Neural progenitor cell (in vitro differentiated cells): ENCODE data around the gene OR2W1.

ENCODE experiments used
- EZH2phosphoT487 ChIP-seq: fragments of 200-600 bp; sonication (generic); IDR thresholded peaks from 2 replicates; pipeline ENCODE4 v1.6.1; 2017; ENCODE audit warnings: antibody characterized with exemption
- TF ChIP-seq, protein P1 (sequence below): fragments of 200-600 bp; sonication (generic); IDR thresholded peaks from 2 replicates; pipeline ENCODE4 v1.5.1; 2017; ENCODE audit warnings: antibody characterized with exemption, mild to moderate bottlenecking

DNA sequence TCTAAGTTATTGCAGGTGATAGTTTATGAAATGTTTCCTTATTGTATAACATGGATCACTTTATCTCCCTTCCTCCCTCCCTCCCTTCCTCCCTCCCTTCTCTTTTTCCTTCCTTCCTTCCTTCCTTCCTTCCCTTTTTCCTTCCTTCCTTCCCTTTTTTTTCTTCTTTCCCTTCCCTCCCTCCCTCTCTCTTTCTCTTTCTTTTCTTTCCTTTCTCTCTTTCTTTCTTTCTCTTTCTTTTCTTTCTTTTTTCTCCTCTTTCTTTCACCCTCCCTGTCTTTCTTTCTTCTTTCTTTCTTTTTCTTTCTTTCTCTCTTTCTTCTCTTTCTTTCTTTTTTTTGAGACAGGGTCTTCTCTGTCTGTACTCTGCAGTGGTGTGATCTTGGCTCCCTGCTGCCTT lies 36.3 kb upstream of the OR2W1 start:
- TF ChIP-seq, protein P1, sequence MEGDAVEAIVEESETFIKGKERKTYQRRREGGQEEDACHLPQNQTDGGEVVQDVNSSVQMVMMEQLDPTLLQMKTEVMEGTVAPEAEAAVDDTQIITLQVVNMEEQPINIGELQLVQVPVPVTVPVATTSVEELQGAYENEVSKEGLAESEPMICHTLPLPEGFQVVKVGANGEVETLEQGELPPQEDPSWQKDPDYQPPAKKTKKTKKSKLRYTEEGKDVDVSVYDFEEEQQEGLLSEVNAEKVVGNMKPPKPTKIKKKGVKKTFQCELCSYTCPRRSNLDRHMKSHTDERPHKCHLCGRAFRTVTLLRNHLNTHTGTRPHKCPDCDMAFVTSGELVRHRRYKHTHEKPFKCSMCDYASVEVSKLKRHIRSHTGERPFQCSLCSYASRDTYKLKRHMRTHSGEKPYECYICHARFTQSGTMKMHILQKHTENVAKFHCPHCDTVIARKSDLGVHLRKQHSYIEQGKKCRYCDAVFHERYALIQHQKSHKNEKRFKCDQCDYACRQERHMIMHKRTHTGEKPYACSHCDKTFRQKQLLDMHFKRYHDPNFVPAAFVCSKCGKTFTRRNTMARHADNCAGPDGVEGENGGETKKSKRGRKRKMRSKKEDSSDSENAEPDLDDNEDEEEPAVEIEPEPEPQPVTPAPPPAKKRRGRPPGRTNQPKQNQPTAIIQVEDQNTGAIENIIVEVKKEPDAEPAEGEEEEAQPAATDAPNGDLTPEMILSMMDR, result no peak
- no peak for TF ChIP-seq EZH2phosphoT487
